Mesendoderm (in vitro differentiated cells): ENCODE data around the gene USP47.

Source experiments
- DNase-seq: peaks from one replicate; pipeline ENCODE4 v3.0.0; 2013
- H2AK5ac ChIP-seq: 2 replicates; pipeline ENCODE4 v1.6.1; 2013; ENCODE audit warnings: low read length, inconsistent platforms
- H2BK120ac ChIP-seq: 2 replicates; pipeline ENCODE4 v1.6.1; 2013; ENCODE audit warnings: low read depth, mild to moderate bottlenecking, low read length, moderate library complexity, mixed read lengths
- H2BK15ac ChIP-seq: replicated peaks from 2 replicates; pipeline ENCODE4 v1.6.1; 2013; ENCODE audit warnings: low read depth, mild to moderate bottlenecking, moderate library complexity
- H2BK5ac ChIP-seq: 2 replicates; pipeline ENCODE4 v1.6.1; 2013; ENCODE audit warnings: low read length, inconsistent platforms
- H3K18ac ChIP-seq: 2 replicates; pipeline ENCODE4 v1.6.1; 2013; ENCODE audit warnings: mild to moderate bottlenecking, low read length, mixed read lengths
- H3K23ac ChIP-seq: one replicate; pipeline ENCODE4 v1.6.1; 2013; ENCODE audit warnings: low read length
- H3K27ac ChIP-seq: 2 replicates; pipeline ENCODE4 v1.5.1; 2013; ENCODE audit warnings: low read depth, mild to moderate bottlenecking, inconsistent platforms, low read length, moderate library complexity
- H3K27me3 ChIP-seq: 2 replicates; pipeline ENCODE4 v1.6.1; 2013; ENCODE audit warnings: low read length, control low read depth, mild to moderate bottlenecking, inconsistent platforms; ENCODE audit not compliant: insufficient read depth, poor library complexity
- H3K36me3 ChIP-seq: 2 replicates; pipeline ENCODE4 v1.6.1; 2013; ENCODE audit warnings: low read length, inconsistent platforms; ENCODE audit not compliant: control insufficient read depth, insufficient read depth
- H3K4ac ChIP-seq: one replicate; pipeline ENCODE4 v1.6.1; 2013; ENCODE audit warnings: low read depth, mild to moderate bottlenecking, low read length, moderate library complexity
- H3K4me1 ChIP-seq: 2 replicates; pipeline ENCODE4 v1.6.1; 2013; ENCODE audit warnings: low read depth, low read length, inconsistent platforms; ENCODE audit not compliant: control insufficient read depth
- H3K4me2 ChIP-seq: 2 replicates; pipeline ENCODE4 v1.6.1; 2013; ENCODE audit warnings: low read length
- H3K4me3 ChIP-seq: 2 replicates; pipeline ENCODE4 v1.5.1; 2013; ENCODE audit warnings: mild to moderate bottlenecking, low read length
- H3K56ac ChIP-seq: one replicate; pipeline ENCODE4 v1.6.1; 2013; ENCODE audit warnings: low read length
- H3K79me1 ChIP-seq: 2 replicates; pipeline ENCODE4 v1.6.1; 2013; ENCODE audit warnings: low read length, inconsistent platforms
- H3K79me2 ChIP-seq: 2 replicates; pipeline ENCODE4 v1.6.1; 2013; ENCODE audit warnings: mild to moderate bottlenecking, low read length; ENCODE audit not compliant: control insufficient read depth, insufficient read depth
- H3K9ac ChIP-seq: 2 replicates; pipeline ENCODE4 v1.6.1; 2013; ENCODE audit warnings: low read length, inconsistent platforms
- H4K5ac ChIP-seq: one replicate; pipeline ENCODE4 v1.6.1; 2013; ENCODE audit warnings: low read length
- H4K8ac ChIP-seq: one replicate; pipeline ENCODE4 v1.6.1; 2013; ENCODE audit warnings: low read depth, mild to moderate bottlenecking, control low read depth, low read length, moderate library complexity
- WGBS: extraction: QIAGEN DNeasy Blood & Tissue Kit; methylation state at CpG from one replicate; pipeline ENCODE4 v1.1.7; 2013; ENCODE audit warnings: low lambda C conversion rate, missing lambda C conversion rate; ENCODE audit not compliant: insufficient coverage; ENCODE audit errors: extremely low coverage; 5-methylcytosine and 5-hydroxymethylcytosine counted together

USP47 gene

DNA sequence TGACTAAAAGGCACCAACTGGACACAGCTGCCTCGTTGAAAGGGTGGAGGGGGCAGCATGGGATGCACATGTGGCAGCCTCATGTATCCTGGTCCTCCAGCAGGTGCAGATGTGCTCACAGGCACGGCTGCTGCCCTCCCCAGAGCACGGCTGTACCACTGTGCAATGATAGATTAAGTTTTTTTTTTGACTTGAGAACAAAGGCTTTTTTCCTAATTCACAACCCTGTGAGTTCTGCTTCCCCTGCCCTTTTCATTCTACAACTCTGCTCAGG lies 155.2 kb downstream of the USP47 start:
- Histone ChIP-seq H3K4ac (no peak overlapping the region), H3K4me1 (peaks cover 3% of the 10 kb centered on the region), H3K79me2 (no peaks in the 10 kb centered on the region), H3K79me1 (no peaks in the 10 kb centered on the region), H3K27me3 (no peaks in the 10 kb centered on the region), H2AK5ac (no peak overlapping the region), H4K8ac (no peak overlapping the region), H4K5ac (no peak overlapping the region), H3K23ac (no peak overlapping the region), H3K18ac (no peak overlapping the region), H3K36me3 (peaks cover 2% of the 10 kb centered on the region), H3K27ac (no peak overlapping the region), H3K4me2 (no peak overlapping the region), H2BK120ac (no peak overlapping the region), H2BK15ac (no peak overlapping the region), H3K9ac (no peak overlapping the region), H2BK5ac (no peak overlapping the region), H3K4me3 (no peak overlapping the region), H3K56ac (no peak overlapping the region)
- WGBS, result no CpG with 5 or more reads among the region's 3 CpGs
- DNase-seq, result no peak

DNA sequence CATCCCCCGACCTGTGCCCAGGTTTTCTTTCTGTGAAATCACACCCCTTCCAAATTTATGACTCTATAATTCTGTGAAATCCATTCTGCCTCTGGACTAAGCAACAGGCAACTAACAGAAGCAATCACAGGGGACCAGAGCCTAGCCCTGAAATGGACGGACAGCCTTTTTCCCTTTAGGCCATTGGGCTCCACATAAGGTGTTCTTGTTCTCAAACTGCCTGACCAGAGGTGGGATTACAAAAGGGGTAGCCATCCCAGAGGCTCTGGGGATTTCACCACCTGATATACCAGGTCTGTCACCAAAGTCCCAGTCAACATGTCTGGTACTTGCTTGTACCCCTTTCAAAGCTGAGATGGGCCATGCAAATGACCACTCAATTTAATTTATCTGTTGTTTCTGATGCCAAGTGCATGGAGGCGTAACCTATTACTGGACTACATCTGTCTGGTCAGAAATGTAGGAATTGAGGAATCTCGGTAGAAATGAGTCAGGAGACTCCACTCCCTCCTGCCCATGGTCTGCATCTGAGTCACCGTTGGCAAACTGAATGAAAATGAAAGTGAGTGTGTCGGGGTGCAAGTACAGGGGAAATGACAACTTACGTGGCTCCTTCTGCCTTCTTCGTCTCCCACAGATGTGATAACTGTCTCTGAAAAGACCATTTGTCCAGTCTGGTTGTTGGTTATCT lies 156.5 kb downstream of the USP47 start:
- no peak for DNase-seq
- no peak overlapping the region for H3K27ac ChIP-seq

DNA sequence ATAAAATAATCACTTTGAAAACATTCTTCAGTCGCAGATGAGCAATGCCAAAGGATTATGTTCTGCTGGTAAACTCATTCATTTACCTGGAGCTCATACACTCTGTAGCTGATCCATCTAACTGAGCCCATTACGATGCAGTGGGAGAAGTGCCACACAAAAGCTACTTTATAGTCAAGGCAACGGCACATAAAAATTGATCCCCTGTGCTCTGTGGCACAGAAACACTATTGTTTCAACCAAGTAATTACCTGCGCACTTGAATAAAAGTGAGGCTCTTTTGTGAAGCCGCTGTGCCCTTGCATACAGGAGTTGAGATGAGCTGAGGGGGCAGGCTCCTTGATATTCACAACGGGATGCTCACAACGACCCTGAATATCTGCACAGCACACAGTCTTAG lies 159.4 kb downstream of the USP47 start:
- WGBS, result no CpG with 5 or more reads among the region's 7 CpGs
- no peak overlapping the region for H2BK15ac ChIP-seq
- no peak overlapping the region for H2BK5ac ChIP-seq
- H2BK120ac ChIP-seq, result no peak overlapping the region
- H3K23ac ChIP-seq, result no peak overlapping the region
- H3K79me1 ChIP-seq, result peaks cover 2% of the 10 kb centered on the region
- no peak for DNase-seq
- no peaks in the 10 kb centered on the region for H3K27me3 ChIP-seq
- H4K8ac ChIP-seq, result no peak overlapping the region
- H3K9ac ChIP-seq, result no peak overlapping the region
- no peaks in the 10 kb centered on the region for H3K79me2 ChIP-seq
- peaks cover 3% of the 10 kb centered on the region for H3K36me3 ChIP-seq
- H3K27ac ChIP-seq, result no peak overlapping the region
- no peak overlapping the region for H2AK5ac ChIP-seq
- H3K56ac ChIP-seq, result no peak overlapping the region
- no peak overlapping the region for H3K18ac ChIP-seq
- H3K4me2 ChIP-seq, result no peak overlapping the region
- H4K5ac ChIP-seq, result no peak overlapping the region
- no peak overlapping the region for H3K4me3 ChIP-seq
- no peak overlapping the region for H3K4ac ChIP-seq
- no peaks in the 10 kb centered on the region for H3K4me1 ChIP-seq

More for the DNA sequence above, 156.5 kb downstream of the USP47 start:
- Histone ChIP-seq H3K4ac (no peak overlapping the region), H2BK120ac (no peak overlapping the region), H3K4me3 (no peak overlapping the region), H4K5ac (no peak overlapping the region), H3K27me3 (no peaks in the 10 kb centered on the region), H3K18ac (no peak overlapping the region), H3K4me1 (peaks cover 3% of the 10 kb centered on the region), H3K36me3 (peaks cover 3% of the 10 kb centered on the region), H4K8ac (no peak overlapping the region), H2AK5ac (no peak overlapping the region), H3K4me2 (no peak overlapping the region), H3K23ac (no peak overlapping the region), H3K79me1 (no peaks in the 10 kb centered on the region), H3K79me2 (no peaks in the 10 kb centered on the region), H3K56ac (no peak overlapping the region), H2BK5ac (no peak overlapping the region), H2BK15ac (no peak overlapping the region), H3K9ac (no peak overlapping the region)
- WGBS, result no CpG with 5 or more reads among the region's 8 CpGs

DNA sequence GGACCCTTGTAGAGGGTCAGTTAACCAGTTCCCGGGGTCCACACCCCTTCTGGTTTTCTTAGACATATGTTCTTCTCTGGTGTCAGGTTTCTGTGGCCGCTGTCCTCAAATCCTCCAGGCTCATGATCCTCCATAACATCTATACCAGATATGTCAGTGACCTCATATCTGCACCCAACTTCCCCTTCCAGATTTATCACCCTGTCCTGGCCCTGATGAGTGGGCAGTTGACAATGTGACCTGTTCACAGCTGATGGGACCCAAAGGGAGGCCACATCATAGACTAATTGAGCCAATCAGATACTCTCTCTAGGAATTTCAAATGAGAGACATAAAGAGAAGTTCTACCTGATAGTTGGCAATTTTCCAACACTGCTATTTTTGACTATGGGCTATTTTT lies 161.6 kb downstream of the USP47 start:
- H3K27ac ChIP-seq, result no peak overlapping the region
- peaks cover 13% of the 10 kb centered on the region for H3K79me1 ChIP-seq
- H2BK15ac ChIP-seq, result no peak overlapping the region
- H3K36me3 ChIP-seq, result peaks cover 3% of the 10 kb centered on the region
- no peak for DNase-seq
- no peak overlapping the region for H3K56ac ChIP-seq
- no peak overlapping the region for H3K23ac ChIP-seq
- H3K4ac ChIP-seq, result no peak overlapping the region
- H3K79me2 ChIP-seq, result no peaks in the 10 kb centered on the region
- no peaks in the 10 kb centered on the region for H3K27me3 ChIP-seq
- no peak overlapping the region for H3K9ac ChIP-seq
- H2BK120ac ChIP-seq, result no peak overlapping the region
- H3K4me3 ChIP-seq, result no peak overlapping the region
- no peak overlapping the region for H2AK5ac ChIP-seq
- no peak overlapping the region for H3K18ac ChIP-seq
- H3K4me1 ChIP-seq, result peaks cover 3% of the 10 kb centered on the region
- no peak overlapping the region for H2BK5ac ChIP-seq
- no CpG with 5 or more reads among the region's 2 CpGs for WGBS
- H4K5ac ChIP-seq, result no peak overlapping the region
- no peak overlapping the region for H4K8ac ChIP-seq
- H3K4me2 ChIP-seq, result no peak overlapping the region

DNA sequence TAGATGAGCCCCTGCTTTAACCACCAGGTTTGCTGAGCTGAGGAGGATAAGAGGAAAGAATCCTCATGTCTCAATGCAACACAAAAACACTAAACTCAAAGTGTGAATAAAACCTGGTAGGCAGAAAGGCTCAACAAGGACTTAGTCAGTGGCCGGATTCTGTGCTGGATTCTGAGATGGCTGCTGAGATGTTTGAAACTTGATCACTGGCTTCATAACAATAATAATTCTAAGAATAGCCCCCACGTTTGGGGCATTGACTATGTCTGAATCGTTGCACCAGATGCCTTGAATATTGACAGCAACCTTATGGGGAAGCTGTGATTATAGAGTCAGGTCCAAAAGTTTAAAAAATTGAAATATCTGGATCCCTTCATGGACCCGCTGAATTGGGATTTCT lies 162.0 kb downstream of the USP47 start:
- Histone ChIP-seq H3K18ac (no peak overlapping the region), H3K79me1 (peaks cover 13% of the 10 kb centered on the region), H3K4ac (no peak overlapping the region), H3K4me2 (no peak overlapping the region), H3K36me3 (peaks cover 3% of the 10 kb centered on the region), H3K4me1 (peaks cover 3% of the 10 kb centered on the region), H3K9ac (no peak overlapping the region), H2BK15ac (no peak overlapping the region), H2AK5ac (no peak overlapping the region), H3K56ac (no peak overlapping the region), H3K23ac (no peak overlapping the region), H3K27ac (no peak overlapping the region), H2BK5ac (no peak overlapping the region), H3K79me2 (no peaks in the 10 kb centered on the region), H3K4me3 (no peak overlapping the region), H4K5ac (no peak overlapping the region), H3K27me3 (no peaks in the 10 kb centered on the region), H4K8ac (no peak overlapping the region), H2BK120ac (no peak overlapping the region)
- no CpG with 5 or more reads among the region's 4 CpGs for WGBS
- no peak for DNase-seq

DNA sequence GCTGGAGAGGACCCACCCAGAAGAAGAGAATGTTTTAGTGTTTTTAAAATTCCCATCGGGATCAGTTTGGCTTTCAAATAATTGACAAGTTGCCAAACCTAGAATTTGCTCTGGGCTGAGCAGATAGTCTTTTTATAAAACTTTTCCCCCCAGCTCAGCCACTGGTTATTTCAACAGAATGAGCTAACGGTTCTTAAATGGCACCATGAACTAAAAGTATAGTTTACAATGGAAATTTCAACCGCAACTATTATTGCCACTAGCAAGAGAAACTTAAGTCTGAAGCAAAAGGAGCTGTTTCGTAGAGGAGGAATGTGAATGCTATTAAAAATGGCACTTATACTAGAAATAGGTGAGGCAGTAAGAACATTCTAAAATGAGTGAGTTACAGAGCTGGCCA lies 163.3 kb downstream of the USP47 start:
- Histone ChIP-seq H3K4me3 (no peak overlapping the region), H3K79me1 (peaks cover 13% of the 10 kb centered on the region), H4K8ac (no peak overlapping the region), H3K56ac (no peak overlapping the region), H3K4ac (no peak overlapping the region), H2BK120ac (no peak overlapping the region), H3K4me2 (no peak overlapping the region), H4K5ac (no peak overlapping the region), H3K9ac (no peak overlapping the region), H3K79me2 (no peaks in the 10 kb centered on the region), H2BK15ac (no peak overlapping the region), H3K27ac (no peak overlapping the region), H2BK5ac (no peak overlapping the region), H3K27me3 (no peaks in the 10 kb centered on the region), H3K36me3 (peaks cover 3% of the 10 kb centered on the region), H2AK5ac (no peak overlapping the region), H3K4me1 (peaks cover 3% of the 10 kb centered on the region), H3K18ac (no peak overlapping the region), H3K23ac (no peak overlapping the region)
- DNase-seq, result no peak
- no CpG with 5 or more reads among the region's 4 CpGs for WGBS
